UCSD-AML1 (cell line): ENCODE results near the gene BNIP5.

ENCODE experiments used
- DNase-seq: peaks from one replicate; lab custom pipeline; 2025; ENCODE audit not compliant: unreplicated experiment; lab: John Stamatoyannopoulos, UW

Gene BNIP5

DNA sequence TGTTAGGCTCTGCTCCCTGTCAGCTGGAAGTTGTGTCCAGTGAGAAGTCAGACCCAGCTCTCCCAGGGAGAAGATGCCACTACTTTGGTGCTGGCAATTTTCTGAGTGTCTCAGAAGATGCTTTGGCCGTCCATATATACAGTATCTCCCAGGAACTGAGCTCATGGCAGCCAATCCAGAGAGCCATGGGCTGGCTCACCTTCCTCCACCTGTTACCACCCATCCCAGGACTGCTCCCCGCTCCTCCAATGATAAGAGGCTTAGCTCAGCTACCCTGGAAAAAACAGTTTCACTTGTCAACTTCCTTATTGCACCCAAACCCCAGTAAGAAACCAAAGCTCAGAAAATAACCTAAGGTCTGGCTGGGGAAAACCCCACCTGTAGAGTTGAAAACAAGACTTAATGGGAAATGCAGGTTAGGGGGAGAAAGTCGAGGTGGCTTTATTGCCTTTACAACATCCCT lies at the start of gene BNIP5:
Gene BNIP5, minus strand, starts transcription at position 110 of the 463 bp plus-strand sequence. CDS start 6,198 bp downstream, outside the sequence.
- DNase-seq, result no peak

- no peak for DNase-seq
These were observed 47.4 kb upstream of the BNIP5 start for GRCh38 chr6:36384095-36384494.

- no peak for DNase-seq
These were observed 46.9 kb upstream of the BNIP5 start for GRCh38 chr6:36383606-36384005.

DNA sequence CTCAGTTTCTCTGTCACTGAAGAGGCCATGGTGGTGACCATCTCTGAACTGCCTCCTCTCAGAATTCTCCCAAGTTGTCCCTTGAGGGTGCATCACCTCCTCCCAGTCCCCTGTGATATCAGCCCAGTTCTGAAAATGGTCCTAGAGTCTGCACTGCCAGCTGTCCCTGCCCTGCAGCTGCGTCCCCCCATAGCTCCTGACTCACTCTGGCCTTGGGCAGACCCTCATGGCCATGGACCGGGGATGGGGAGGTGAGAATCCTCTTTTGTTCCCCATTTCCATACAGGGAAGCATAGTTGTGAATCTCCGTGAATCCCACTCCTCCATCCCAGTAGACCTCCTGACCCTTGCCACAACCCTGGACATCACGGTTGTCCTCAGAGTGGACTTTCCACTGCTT lies 46.3 kb upstream of the BNIP5 start:
- DNase-seq, result no peak

DNA sequence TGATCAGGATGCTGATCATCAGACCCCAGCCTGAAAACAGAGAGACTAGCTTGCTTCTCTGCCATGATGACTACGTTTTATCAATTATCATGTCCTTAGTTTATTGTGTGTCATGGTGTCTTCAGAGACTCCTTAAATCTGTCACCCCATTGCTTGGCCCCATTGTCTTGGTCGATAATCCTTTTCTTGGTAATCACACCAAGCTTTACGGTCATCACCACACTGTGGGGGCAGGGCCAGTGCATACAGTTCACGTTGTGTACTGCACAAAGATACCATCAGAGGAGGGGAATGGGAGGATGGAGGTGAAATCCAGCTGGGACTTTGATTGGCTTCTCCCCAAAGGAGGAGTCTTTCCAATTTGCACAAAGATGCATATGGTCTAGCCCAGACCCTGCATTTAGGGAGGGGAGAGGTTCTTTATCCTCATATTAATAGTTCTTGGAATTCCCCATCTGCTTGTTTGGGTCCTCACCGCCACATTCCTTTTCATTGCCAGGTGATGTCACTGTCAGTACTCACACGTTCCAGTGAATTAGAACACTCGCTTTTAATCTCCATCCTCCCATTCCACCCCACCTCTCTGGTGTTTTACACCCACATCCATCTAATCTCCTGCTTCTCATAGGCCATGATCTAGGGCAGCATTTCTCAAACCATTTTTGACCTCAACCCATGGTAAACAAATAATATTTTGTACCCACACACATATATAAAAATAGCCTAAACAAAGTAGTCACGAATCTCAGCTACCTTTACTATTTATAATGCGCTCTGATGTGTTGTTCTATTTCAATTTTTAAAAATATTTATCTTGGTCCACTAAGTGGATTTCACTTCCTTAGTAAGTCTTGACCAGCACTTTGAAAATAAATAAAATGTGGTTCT lies 45.1 kb upstream of the BNIP5 start:
- no peak for DNase-seq

- no peak for DNase-seq
These were observed 43.5 kb upstream of the BNIP5 start for GRCh38 chr6:36380166-36380565.

GRCh38 chr6:36378936-36379335 lies 42.2 kb upstream of the BNIP5 start:
- no peak for DNase-seq

GRCh38 chr6:36378243-36378920 lies 41.7 kb upstream of the BNIP5 start:
- no peak for DNase-seq

DNA sequence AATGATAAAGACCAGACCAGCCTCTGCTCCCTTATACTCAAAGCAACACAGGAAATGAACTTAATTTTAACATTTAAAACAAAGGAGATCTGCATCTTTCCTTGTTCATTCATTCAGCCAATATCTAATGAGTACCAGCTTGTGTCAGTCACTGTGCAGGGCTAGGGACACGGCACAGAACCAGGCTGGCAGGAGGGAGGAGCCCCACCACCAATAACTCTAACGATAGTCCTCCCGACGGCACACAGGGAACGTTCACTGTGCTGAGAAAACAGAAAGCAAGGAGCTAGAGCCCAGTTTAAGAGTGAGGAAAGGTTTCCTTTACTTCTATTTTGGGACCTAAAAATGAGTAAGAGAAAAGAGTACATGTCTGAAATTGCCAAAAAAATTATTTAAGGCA lies 40.9 kb upstream of the BNIP5 start:
- no peak for DNase-seq

DNA sequence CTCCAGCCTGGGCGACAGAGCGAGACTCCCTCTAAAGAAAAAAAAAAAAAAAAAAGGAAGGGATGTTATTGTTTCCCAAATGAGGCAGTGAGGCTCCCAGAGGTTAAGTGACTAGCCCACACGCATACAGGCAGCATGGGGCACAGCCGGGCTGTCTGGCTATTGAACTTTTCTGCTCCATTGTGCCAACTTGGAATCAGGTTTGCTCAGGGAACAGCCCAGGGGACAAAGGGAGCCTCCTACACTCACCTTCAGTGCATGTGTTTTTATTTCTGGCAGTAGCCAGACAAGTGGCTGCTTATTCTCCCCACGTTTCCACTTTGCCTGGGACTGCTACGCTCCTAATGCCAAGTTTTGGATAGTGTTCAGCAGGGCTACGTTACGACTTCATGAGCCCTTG lies 40.1 kb upstream of the BNIP5 start:
- DNase-seq, result no peak

- no peak for DNase-seq
These were observed 39.5 kb upstream of the BNIP5 start for GRCh38 chr6:36376183-36376582.

DNA sequence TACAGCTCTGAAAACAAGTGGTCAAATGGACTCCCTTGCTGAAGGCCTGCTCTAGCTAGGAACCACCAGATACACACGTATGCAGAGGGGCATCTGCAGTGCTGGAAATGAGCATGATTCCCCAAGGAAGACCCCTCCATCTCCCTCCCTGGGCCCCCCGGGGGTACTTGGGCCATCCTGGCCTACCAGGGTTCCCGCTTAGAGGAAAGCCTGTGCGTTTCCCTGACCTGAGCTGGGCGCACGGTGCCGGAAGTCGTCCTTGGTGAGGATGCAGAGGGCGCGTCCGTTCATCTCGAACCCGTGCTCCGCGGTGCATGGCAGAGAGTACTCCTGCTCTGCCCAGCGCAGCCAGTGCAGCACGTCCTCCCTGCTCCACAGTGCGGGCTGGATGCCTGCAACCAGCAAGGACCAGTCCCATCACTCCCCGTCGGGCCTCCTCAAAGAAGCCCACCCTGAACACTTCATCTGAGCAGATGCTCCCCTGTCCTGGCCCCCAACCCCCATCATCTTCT lies 39.0 kb upstream of the BNIP5 start:
- DNase-seq, result no peak

- no peak for DNase-seq
These were observed 38.3 kb upstream of the BNIP5 start for GRCh38 chr6:36374972-36375371.

DNA sequence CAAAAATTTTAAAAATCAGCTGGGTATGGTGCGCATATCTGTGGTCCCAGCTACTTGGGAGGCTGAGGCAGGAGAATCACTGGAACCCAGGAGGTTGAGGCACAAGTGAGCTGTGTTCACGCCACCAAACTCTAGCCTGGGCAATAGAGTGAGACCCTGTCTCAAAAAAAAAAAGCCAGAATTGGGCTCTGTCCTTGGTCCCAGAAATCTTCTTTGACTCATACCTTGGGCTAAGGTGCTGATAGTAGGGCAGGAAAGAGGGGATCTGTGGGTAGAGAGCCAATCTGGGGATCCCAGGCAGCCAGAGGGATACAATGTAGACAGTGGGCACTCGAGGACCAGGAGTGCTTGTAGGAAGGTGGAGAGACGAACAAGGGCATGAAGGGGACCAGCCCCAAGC lies 37.5 kb upstream of the BNIP5 start:
- DNase-seq, result no peak

DNA sequence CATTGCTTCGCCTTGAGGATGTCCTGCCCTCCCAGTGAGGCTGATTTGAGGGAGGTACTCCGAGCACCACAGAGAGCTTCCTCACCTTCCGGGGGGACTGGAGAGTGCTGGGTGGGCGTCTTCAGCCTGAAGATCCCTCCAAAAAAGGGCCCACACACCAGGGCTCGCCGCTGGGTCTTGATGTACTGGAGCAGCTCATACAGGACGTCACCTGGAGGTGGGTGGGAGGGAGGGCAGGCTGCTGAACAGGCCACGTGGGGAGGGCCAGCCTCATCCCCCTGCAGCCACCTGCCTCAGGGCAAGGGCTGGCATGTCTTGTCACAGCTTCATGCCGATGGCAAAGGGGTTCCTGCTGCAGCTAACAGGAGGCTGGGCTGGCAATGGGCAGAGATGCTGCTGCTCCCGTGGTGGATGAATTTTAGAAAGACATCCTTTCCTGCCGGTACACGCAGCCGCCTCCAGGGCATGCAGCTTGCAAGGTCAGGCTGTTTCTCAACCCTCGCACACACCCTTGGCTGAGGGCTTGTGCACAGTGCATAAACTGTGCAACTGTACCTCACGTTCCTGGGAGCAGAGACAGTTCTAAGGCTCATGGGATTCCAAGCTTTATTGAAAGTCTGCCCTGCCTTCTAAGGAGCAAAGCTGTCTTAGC lies 36.8 kb upstream of the BNIP5 start:
- no peak for DNase-seq

GRCh38 chr6:36372088-36372487 lies 35.4 kb upstream of the BNIP5 start:
- DNase-seq, result no peak

GRCh38 chr6:36371211-36371610 lies 34.5 kb upstream of the BNIP5 start:
- DNase-seq, result no peak

DNA sequence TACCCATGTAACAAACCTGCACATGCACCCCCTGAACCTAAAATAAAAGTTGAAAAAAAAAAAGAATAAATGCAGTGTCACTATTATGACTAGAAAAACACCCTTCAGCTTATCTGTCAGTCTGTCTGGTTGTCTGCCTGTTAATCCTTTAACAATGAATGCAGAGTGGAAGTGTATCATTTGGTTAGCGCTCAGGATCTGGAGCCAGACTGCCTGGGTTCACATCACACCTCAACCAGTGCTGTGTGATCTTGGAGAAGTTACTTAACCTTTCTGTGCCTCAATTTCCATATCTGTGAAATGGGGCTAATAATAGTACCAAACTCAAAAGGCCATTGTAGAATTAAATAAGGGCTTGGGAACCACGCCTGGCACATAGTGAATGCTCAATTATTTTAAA lies 34.0 kb upstream of the BNIP5 start:
- DNase-seq, result no peak

GRCh38 chr6:36368921-36369865 lies 32.5 kb upstream of the BNIP5 start:
- DNase-seq, result no peak

DNA sequence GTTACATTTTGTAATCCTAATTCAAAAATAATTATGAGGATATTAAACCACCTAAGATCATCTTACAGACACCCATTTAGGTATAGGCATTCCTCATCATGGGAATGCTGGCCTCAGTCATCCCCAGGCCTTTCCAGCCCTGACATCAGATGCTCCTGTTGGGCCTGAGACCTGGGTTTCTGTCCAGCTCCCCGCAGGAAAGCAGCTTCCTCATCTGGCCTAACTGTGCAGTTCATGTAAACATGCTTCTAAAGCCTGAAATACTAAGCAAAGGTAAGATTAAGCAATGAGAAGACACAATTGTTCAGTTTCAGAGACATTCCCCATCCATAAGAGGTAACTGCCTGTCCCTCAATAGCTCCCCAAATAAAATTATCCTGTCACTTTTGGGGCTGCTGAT lies 31.7 kb upstream of the BNIP5 start:
- no peak for DNase-seq
